Activated CD4-positive, CD25-positive, alpha-beta regulatory T cell (primary cell): Measurements from ENCODE around the gene GNG8.
"Not testable (repeated sequence)": the region's sequence is repeated elsewhere in the genome, so short reads cannot be mapped to it uniquely, and the experiment has no call there.

ENCODE experiments used
- DNase-seq, 4 experiments: peaks; one replicate each; lab custom pipeline; 2025; lab: John Stamatoyannopoulos, UW

Gene GNG8

GRCh38 chr19:46646402-46646801, 10.4 kb upstream of the GNG8 start:
- no peak for DNase-seq

- DNase-seq, result no peak
These were observed 8.7 kb upstream of the GNG8 start for GRCh38 chr19:46644720-46645119.

GRCh38 chr19:46640656-46641055, 4.7 kb upstream of the GNG8 start:
- DNase-seq, result no peak

DNA sequence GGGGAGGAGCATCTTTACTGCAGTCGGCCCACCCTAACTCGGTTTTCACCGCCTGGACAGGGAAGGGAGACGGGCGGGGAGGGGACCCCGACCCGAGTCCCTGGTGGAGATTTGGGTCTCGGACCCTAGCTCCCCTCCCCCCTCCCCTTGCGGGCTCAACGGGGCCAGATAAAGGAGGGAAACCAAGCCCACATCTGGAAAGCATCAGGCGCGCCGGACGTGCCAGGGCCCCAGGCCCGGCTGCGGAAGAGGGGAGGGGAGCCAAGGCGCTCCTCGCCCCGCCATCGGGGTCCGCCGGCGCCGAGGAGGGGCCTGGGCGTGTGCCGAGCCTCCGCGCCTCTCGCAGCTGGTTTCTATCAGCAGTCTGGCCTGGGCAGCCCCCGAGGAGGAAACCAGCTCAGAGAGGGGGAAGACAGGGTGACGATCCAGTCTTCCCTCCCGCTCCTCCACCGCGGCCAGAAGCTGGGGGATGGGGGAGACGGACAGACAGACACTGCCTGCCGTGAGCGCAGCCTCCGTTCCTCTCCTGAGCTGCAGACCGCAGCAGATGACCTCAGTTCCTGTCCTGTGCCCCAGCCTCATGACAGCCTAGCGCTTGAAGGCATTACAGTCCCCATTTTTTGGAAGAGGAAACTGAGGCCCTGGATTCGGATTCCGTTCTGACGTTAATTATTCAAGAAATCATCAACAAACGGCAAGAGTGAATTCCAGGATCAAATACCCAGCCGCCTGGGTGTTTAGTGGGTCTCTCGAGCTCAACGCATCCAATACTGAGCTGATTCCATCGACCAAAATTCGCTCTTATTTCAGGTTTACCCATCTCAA, 3.6 kb upstream of the GNG8 start:
- no peak for DNase-seq

DNA sequence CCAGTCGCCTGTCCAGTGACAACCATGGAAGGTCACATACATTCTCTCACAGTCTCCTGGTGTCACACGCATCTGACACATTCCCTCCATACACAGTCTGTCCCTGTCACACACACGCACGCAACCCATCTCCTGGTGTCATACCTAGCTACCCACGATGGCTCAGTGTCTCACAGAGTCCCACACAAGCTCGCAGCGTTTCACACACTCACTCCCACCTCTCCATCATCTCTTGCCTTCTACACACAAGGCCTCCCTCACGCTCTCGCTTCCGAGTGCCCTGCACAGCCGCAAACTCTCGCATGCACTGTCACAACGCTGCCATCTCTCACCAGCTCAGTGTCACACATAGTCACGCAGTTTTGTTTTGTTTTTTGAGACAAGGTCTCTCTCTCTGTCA, 1.2 kb upstream of the GNG8 start:
- peak in 1 of 4 experiments; percentile 18 for DNase-seq

DNA sequence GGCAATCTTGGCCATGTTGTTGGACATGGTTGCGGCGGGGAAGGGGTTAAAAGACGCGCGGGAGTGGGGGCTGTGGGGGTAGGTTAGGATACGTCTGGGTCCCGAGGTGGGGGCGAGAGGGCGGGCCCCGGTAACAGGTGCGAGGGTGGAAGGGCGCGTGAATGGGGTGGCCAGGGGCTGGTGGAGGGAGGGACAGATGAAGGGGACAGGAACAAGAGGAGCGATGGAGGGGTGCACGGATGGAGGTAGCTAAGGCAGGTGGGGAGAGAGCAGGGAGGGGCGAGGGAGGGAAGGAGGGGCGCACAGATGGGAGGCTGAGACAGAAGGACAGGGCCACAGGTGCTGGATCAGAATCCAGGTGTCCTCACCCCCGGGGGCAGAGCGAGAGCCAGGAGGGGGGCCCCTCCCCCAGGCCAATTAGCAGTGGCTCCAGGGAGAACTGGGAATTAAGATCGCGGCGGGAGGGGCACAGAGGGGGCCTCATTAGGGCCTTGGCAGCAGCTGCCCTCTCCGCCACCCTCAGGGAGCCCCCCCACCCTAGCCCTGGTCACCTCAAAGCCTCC, 1.3 kb downstream of the GNG8 start:
- no peak for DNase-seq

- peak; percentile 87 to 95 (median 92) for DNase-seq
These were observed 1.9 kb downstream of the GNG8 start for GRCh38 chr19:46634045-46634655.

- DNase-seq, result no peak
These were observed 2.9 kb downstream of the GNG8 start for GRCh38 chr19:46633130-46633529.

DNA sequence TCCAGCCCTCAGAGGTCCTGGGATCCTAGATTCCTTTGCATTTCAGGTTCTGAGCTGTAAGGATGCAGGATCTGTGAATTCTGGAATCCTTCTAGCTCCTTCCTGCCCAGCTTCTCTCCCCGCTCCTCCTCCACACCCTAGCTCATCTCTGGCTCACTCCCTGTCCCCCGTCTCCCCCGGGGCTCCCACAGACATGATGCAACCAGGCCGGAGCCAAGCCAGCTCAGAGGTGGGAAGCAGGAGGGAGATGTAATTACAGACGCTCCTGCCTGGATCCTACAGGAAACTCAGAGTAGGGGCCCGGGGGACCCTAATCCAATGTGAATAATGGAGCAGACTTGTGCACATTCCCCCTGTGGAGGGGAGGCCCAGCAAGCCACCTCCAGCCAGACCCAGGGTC, 4.5 kb downstream of the GNG8 start:
- no peak for DNase-seq

DNA sequence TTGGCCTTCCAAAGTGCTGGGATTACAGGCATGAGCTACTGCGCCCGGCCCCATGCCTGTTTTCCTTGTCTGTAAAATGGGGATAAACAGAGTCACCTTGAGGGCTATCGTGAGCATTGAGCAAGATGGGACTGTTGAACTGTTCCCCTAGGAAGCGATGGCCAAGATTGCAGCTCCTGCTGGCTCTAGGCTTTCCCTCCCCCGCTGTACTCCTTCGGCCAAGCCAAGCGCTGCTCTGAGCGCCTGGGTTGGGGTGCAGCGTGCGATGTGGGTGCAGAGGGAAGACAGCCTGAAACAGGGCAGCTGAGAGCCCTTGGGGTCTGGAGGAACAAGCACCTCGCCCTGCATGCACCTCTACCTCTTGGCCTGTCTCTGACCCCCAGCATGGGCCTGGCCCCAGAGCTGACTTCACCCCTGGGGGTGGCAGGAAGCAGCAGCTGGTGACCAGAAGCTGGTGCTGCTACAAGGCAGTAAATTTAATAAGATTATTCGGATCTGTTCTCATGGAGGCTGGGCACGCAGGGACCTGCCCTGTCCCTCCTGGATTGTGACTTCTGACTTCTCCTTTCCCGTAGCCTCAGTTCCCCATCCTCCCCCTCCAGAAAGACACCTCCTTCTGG, 5.3 kb downstream of the GNG8 start:
- no peak for DNase-seq

DNA sequence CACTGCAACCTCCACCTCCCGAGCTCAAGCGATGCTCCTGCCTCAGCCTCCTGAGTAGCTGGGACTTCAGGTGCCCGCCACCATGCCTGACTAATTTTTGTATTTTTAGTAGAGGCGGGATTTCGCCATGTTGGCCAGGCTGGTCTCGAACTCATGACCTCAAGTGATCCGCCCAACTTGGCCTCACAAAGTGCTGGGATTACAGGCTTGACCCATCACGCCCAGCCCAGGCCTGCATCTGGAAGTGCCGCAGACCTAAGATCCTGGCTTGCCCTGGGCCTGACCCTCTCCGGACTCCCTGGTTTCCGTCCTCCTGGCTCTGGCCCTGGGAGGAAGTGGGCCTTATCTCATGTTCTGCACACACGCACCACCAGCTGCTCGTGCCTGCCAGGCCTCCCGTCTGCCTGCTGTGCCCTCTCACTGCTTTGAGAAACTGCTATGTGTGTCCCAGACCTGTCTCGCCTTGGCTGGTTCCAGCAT, 6.4 kb downstream of the GNG8 start:
- no peak for DNase-seq

DNA sequence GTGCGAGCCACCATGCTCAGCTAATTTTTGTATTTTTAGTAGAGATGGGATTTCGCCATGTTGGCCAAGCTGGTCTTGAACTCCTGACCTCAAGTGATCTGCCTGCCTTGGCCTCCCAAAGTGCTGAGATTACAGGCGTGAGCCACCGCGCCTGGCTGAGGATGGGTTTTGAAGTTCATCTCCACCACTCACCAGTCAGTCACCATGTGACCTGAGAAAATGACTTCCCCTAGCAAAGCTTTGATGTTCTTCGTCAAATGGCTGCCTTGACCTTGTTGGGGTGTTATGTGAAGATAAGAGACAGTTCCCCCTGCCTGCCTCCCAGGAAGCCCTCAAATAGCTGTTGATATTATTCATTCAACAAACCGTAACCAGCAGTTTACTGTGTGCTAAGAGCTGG, 7.0 kb downstream of the GNG8 start:
- DNase-seq, result not testable (repeated sequence)

DNA sequence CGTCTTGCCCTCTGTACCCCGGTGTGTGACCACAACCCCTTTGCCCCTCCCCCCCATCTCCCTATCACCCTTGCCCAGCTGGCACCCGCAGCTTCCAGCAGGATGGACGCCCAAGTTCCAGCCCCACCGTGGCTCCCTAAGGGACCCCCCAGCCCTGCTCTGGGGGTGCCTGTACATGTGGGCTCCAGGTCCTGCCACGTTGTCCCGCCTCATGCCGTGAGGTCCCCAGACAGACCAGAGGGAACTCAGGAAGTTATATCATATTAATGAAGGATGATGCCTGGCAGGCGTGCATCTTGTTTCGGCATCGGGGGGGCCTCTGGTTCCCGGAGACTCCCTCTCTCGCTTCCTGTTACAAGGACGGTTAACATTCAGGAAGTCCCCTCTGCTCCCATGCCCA, 9.6 kb downstream of the GNG8 start:
- no peak for DNase-seq

GRCh38 chr19:46625731-46626130, 10.3 kb downstream of the GNG8 start:
- no peak for DNase-seq

- no peak for DNase-seq
These were observed 10.9 kb downstream of the GNG8 start, which contains the start of gene PTGIR for GRCh38 chr19:46624958-46625661. Gene PTGIR, minus strand, starts transcription at chr19:46625089. Its CDS starts 864 bp downstream, at chr19:46624225.

- no peak for DNase-seq
These were observed 12.0 kb downstream of the GNG8 start for GRCh38 chr19:46623915-46624502.

- DNase-seq, result no peak
These were observed 13.9 kb downstream of the GNG8 start for GRCh38 chr19:46622118-46622446.

GRCh38 chr19:46621191-46622117, 14.5 kb downstream of the GNG8 start:
- no peak for DNase-seq

GRCh38 chr19:46620716-46621115, 15.3 kb downstream of the GNG8 start:
- no peak for DNase-seq

GRCh38 chr19:46620267-46620666, 15.7 kb downstream of the GNG8 start:
- no peak for DNase-seq
